ENCODE results near the gene SSR4.

GRCh38 chrX:153805436-153805835 lies 11.0 kb downstream of the SSR4 start:
- TF ChIP-seq CTCF (conservative IDR thresholded peaks at IDR 0.05; ENCODE audit: low read length) (no peak), EZH2phosphoT487 (IDR thresholded peaks at IDR 0.05; ENCODE audit: borderline replicate concordance, low read depth, low read length) (no peak)

All from OCI-LY7 (cell line).